Mucosa of descending colon (tissue), 3 donors: ENCODE measurements around the gene IP6K3. TPM values are rescaled to one million over a fixed set of nuclear protein-coding genes. Genes with fewer than 3 reads are reported as not detected.

Source experiments
- ATAC-seq: fragments of 200-7000 bp; cut with Tn5 transposase; one replicate; pipeline ENCODE4 v1.9.1; 2020; ENCODE audit warnings: mild to moderate bottlenecking, moderate library complexity
- DNase-seq, 3 donors: peaks; one replicate each; pipeline ENCODE4 v3.0.0-alpha.2; 2020
- H3K36me3 ChIP-seq: fragments of 200-600 bp; one replicate; pipeline ENCODE4 v1.8.0; 2021; ENCODE audit warnings: low read depth, mild to moderate bottlenecking
- H3K4me1 ChIP-seq: fragments of 200-600 bp; one replicate; pipeline ENCODE4 v1.8.0; 2021; ENCODE audit warnings: low read depth, mild to moderate bottlenecking
- H3K4me3 ChIP-seq: fragments of 200-600 bp; one replicate; pipeline ENCODE4 v1.8.0; 2021; ENCODE audit warnings: mild to moderate bottlenecking
- H3K9me3 ChIP-seq: fragments of 200-600 bp; one replicate; pipeline ENCODE4 v1.8.0; 2021; ENCODE audit warnings: mild to moderate bottlenecking
- CTCF ChIP-seq: fragments of 200-600 bp; IDR thresholded peaks from one replicate; pipeline ENCODE4 v1.8.0; 2022; ENCODE audit warnings: antibody characterized with exemption, mild to moderate bottlenecking
- intact Hi-C, 2 donors: fragments of 100-400 bp; cut with DNase I in 1 of 2; cut with micrococcal nuclease in 1 of 2; formaldehyde crosslinking; loops; one replicate each; pipeline versions ENCODE4 v1.11.0 to v1.11.1; 2022; cut with DNase I, micrococcal nuclease
- total RNA-seq, 3 donors: library from RNA; stranded (reverse); fragmentation: NEBNext Ultra II Directional in 2 of 3; extraction: Animal tissue kit (Norgen Biotek cat#: 25700) in 2 of 3; gene quantifications; one replicate each; pipeline versions ENCODE4 v1.2.1 to v1.2.4, GENCODE V29; 2021 to 2023
- donor health status: DM: no; HTN: no; CAD: no; lungs with moderate emphysema.
- donor health status: DM: no; HTN: no; CAD: no.
- donor health status: DM: no; HTN: yes; CAD: no.

The IP6K3 gene
- total RNA-seq, 3 donors from 2014 or later, result 0.67 to 6.8 (median 0.96) TPM

GRCh38 chr6:33766921-33767907 lies 20.5 kb upstream of the IP6K3 start:
- no peak for TF ChIP-seq CTCF
- peaks cover under 1% of the 10 kb centered on the region for H3K36me3 ChIP-seq
- no peaks in the 10 kb centered on the region for H3K9me3 ChIP-seq
- intact Hi-C loops, result loop anchor here (5.0 to 10.0 kb wide), 3 partner anchors 52 to 388 kb away; partner anchors contain the start of gene UQCC2 (in 1 of the 2)
- H3K4me1 ChIP-seq, result peaks cover 6% of the 10 kb centered on the region
- no peak overlapping the region for H3K4me3 ChIP-seq
- DNase-seq (no peak), ATAC-seq (no peak)

- Histone ChIP-seq H3K4me3 (no peak overlapping the region), H3K4me1 (peaks cover 8% of the 10 kb centered on the region), H3K9me3 (no peaks in the 10 kb centered on the region), H3K36me3 (no peaks in the 10 kb centered on the region)
- DNase-seq (no peak), ATAC-seq (no peak)
- intact Hi-C loops, result loop anchor here (5.0 to 10.0 kb wide), 3 partner anchors 51 to 389 kb away; partner anchors contain the start of gene UQCC2 (in 1 of the 2)
- TF ChIP-seq CTCF, result no peak
Observed at GRCh38 chr6:33765368-33765767, 18.7 kb upstream of the IP6K3 start.

GRCh38 chr6:33764036-33764435 lies 17.3 kb upstream of the IP6K3 start:
- DNase-seq (no peak), ATAC-seq (no peak)
- Histone ChIP-seq H3K9me3 (no peaks in the 10 kb centered on the region), H3K4me3 (no peak overlapping the region), H3K4me1 (peaks cover 10% of the 10 kb centered on the region), H3K36me3 (no peaks in the 10 kb centered on the region)
- no peak for TF ChIP-seq CTCF
- intact Hi-C loops, result loop anchor here in 1 of 2 donors (10.0 kb wide), 2 partner anchors 49 to 391 kb away; partner anchors contain the start of gene UQCC2

- no peak for DNase-seq
- Histone ChIP-seq H3K9me3 (no peaks in the 10 kb centered on the region), H3K4me3 (no peak overlapping the region), H3K36me3 (no peaks in the 10 kb centered on the region), H3K4me1 (peaks cover 13% of the 10 kb centered on the region)
- ATAC-seq, result no peak
- TF ChIP-seq CTCF, result no peak
- intact Hi-C loops, result loop anchor here in 1 of 2 donors (10.0 kb wide), 2 partner anchors 49 to 391 kb away; partner anchors contain the start of gene UQCC2
Observed at GRCh38 chr6:33763483-33763882, 16.8 kb upstream of the IP6K3 start.

- Histone ChIP-seq H3K36me3 (no peaks in the 10 kb centered on the region), H3K4me1 (peaks cover 13% of the 10 kb centered on the region), H3K9me3 (no peaks in the 10 kb centered on the region), H3K4me3 (no peak overlapping the region)
- no peak for TF ChIP-seq CTCF
- ATAC-seq, result no peak
- no peak for DNase-seq
- intact Hi-C loops, result loop anchor here in 1 of 2 donors (10.0 kb wide), 2 partner anchors 48 to 392 kb away; partner anchors contain the start of gene UQCC2
Observed at GRCh38 chr6:33762713-33763112, 16.0 kb upstream of the IP6K3 start.
